HEK293T (cell line): ENCODE measurements around the gene HTRA3.

Source experiments
- CTCF ChIA-PET: fragments of 350-600 bp; formaldehyde crosslinking; extraction: SDS; loops from one replicate; lab custom pipeline; 2021; ENCODE audit warnings: antibody characterized with exemption, inconsistent platforms; lab: Yijun Ruan, JAX
- POLR2A ChIA-PET: fragments of 350-600 bp; formaldehyde crosslinking; extraction: SDS; loops from one replicate; lab custom pipeline; 2020; ENCODE audit warnings: antibody characterized with exemption, inconsistent platforms; lab: Yijun Ruan, JAX
- DNase-seq: peaks from one replicate; pipeline ENCODE4 v3.0.0; 2012; ENCODE audit warnings: mixed read lengths; ENCODE audit errors: extremely low spot score
- ARNT ChIP-seq: fragments of 450-650 bp; IDR thresholded peaks from 2 replicates; pipeline ENCODE4 v1.6.1; 2017; ENCODE audit warnings: mild to moderate bottlenecking
- BHLHE40 ChIP-seq: fragments of 450-650 bp; IDR thresholded peaks from 2 replicates; pipeline ENCODE4 v1.6.1; 2016; ENCODE audit warnings: mild to moderate bottlenecking, moderate library complexity, borderline replicate concordance
- CTBP1 ChIP-seq: fragments of 450-650 bp; IDR thresholded peaks from 2 replicates; pipeline ENCODE4 v1.6.1; 2016; ENCODE audit warnings: borderline replicate concordance
- ELF4 ChIP-seq: fragments of 450-650 bp; IDR thresholded peaks from 2 replicates; pipeline ENCODE4 v1.6.1; 2017; ENCODE audit warnings: antibody characterized with exemption
- FOXA1 ChIP-seq: fragments of 450-650 bp; IDR thresholded peaks from 2 replicates; pipeline ENCODE4 v1.6.1; 2016; ENCODE audit warnings: mild to moderate bottlenecking
- FOXK2 ChIP-seq: fragments of 450-650 bp; IDR thresholded peaks from 2 replicates; pipeline ENCODE4 v1.6.1; 2016; ENCODE audit warnings: mild to moderate bottlenecking
- FOXM1 ChIP-seq: fragments of 450-650 bp; IDR thresholded peaks from 2 replicates; pipeline ENCODE4 v1.6.1; 2017; ENCODE audit warnings: mild to moderate bottlenecking, borderline replicate concordance
- HDGF ChIP-seq: fragments of 450-650 bp; IDR thresholded peaks from 2 replicates; pipeline ENCODE4 v1.6.1; 2017; ENCODE audit warnings: antibody characterized with exemption, borderline replicate concordance
- L3MBTL2 ChIP-seq: fragments of 450-650 bp; conservative IDR thresholded peaks from 2 replicates; pipeline ENCODE4 v1.6.1; 2016; ENCODE audit warnings: mild to moderate bottlenecking
- LEF1 ChIP-seq: fragments of 450-650 bp; IDR thresholded peaks from 2 replicates; pipeline ENCODE4 v1.6.1; 2017; ENCODE audit warnings: mild to moderate bottlenecking, borderline replicate concordance
- NFRKB ChIP-seq: fragments of 450-650 bp; IDR thresholded peaks from 2 replicates; pipeline ENCODE4 v1.6.1; 2016; ENCODE audit warnings: mild to moderate bottlenecking, moderate library complexity
- SP1 ChIP-seq: fragments of 450-650 bp; IDR thresholded peaks from 2 replicates; pipeline ENCODE4 v1.6.1; 2017
- SUZ12 ChIP-seq: fragments of 450-650 bp; IDR thresholded peaks from 2 replicates; pipeline ENCODE4 v1.6.1; 2016; ENCODE audit warnings: mild to moderate bottlenecking
- TARDBP ChIP-seq: fragments of 450-650 bp; IDR thresholded peaks from 2 replicates; pipeline ENCODE4 v1.6.1; 2016
- ZNF384 ChIP-seq: fragments of 450-650 bp; IDR thresholded peaks from 2 replicates; pipeline ENCODE4 v1.6.1; 2016
- TF ChIP-seq, protein P1 (sequence below): fragments of 450-650 bp; IDR thresholded peaks from 2 replicates; pipeline ENCODE4 v1.6.1; 2016

The HTRA3 gene

DNA sequence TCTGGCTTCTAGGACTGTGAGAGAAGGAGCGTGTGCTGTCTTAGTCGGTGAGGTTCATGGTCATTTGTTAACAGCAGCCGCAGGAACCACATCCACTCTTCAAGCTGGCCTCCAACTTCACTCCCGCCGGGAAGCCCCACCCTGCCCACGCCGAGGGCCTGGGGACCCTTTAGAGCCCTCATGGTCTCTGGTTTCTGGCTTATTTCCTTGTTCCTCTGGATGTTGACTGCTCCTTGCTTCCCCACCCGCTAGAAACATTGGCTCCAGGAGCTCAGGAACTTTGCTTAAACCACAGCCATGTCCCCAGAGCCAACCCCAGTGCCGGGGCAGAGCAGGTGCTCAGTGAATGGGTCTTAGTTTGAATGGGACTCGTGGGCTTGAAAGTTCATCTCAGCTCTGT is 40.8 kb downstream of the HTRA3 start:
- POLR2A ChIA-PET: no interaction called here
- CTCF ChIA-PET: no interaction called here
- DNase-seq: no peak
- no peak for TF ChIP-seq ELF4
- no peak for TF ChIP-seq ARNT
- no peak for TF ChIP-seq FOXA1
- TF ChIP-seq CTBP1: no peak
- no peak for TF ChIP-seq FOXM1
- TF ChIP-seq FOXK2: no peak
- TF ChIP-seq BHLHE40: no peak
- no peak for TF ChIP-seq L3MBTL2
- no peak for TF ChIP-seq HDGF
- no peak for TF ChIP-seq TARDBP
- no peak for TF ChIP-seq SUZ12
- TF ChIP-seq, protein P1, sequence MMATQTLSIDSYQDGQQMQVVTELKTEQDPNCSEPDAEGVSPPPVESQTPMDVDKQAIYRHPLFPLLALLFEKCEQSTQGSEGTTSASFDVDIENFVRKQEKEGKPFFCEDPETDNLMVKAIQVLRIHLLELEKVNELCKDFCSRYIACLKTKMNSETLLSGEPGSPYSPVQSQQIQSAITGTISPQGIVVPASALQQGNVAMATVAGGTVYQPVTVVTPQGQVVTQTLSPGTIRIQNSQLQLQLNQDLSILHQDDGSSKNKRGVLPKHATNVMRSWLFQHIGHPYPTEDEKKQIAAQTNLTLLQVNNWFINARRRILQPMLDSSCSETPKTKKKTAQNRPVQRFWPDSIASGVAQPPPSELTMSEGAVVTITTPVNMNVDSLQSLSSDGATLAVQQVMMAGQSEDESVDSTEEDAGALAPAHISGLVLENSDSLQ: no peak
- no peak for TF ChIP-seq SP1
- no peak for TF ChIP-seq ZNF384
- TF ChIP-seq NFRKB: no peak
- TF ChIP-seq LEF1: no peak

DNA sequence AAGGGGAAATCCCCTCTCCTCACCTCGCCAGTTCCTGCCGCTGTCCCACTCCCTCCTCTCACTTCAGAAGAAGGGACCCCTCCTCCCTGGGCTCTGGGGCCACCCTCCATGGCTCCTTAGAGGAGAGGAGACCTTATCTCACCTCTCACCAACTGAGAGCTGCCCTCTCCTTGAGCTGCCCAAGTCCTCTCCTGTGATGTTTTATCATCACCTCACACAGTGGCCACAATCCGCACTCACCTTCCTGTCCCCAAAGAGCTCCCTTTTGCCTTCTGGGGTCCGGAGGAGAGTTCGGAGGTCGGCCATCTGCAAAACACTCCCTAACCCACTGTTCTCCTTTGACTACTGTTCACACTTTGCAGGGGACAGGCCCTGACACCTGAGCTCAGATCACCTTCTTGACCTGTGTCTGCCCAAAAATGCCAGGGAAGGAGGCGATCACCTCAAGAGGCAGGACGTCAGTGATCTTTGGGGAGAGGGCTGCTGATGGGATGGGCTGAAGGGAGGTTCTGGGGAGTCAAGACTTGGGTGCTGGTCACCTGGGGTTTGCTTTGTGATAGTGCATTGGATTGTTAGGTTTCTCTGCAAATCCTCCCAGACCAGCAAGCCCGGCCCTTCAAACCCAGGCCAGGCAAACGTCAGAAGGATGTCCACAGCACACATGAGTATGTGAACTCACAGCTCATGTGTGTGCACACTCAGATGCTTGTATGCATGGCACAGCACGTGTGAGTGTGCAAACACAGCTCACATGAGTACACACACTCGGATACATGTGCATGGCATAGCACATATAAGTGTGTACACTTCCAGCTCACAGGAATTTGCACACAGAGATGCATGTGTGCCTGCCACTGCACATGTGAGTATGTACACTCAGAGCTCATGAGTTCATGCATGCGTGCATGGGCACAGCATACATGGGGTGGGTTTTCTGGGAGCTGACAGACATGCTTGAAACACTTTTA is 41.8 kb downstream of the HTRA3 start:
- TF ChIP-seq BHLHE40: no peak
- no peak for TF ChIP-seq TARDBP
- no peak for TF ChIP-seq FOXM1
- TF ChIP-seq SP1: no peak
- no peak for TF ChIP-seq ARNT
- TF ChIP-seq L3MBTL2: no peak
- no peak for TF ChIP-seq CTBP1
- TF ChIP-seq FOXK2: no peak
- no peak for TF ChIP-seq FOXA1
- no peak for TF ChIP-seq ZNF384
- TF ChIP-seq HDGF: no peak
- TF ChIP-seq LEF1: no peak
- TF ChIP-seq SUZ12: no peak
- TF ChIP-seq ELF4: no peak
- TF ChIP-seq NFRKB: no peak
- TF ChIP-seq, protein P1: no peak
- POLR2A ChIA-PET: no interaction called here
- CTCF ChIA-PET: interaction anchor here (0.7 kb wide), 1 partner anchor 95 kb away, joined by 4 read pairs; no protein-coding TSS in a partner anchor
- DNase-seq: no peak

DNA sequence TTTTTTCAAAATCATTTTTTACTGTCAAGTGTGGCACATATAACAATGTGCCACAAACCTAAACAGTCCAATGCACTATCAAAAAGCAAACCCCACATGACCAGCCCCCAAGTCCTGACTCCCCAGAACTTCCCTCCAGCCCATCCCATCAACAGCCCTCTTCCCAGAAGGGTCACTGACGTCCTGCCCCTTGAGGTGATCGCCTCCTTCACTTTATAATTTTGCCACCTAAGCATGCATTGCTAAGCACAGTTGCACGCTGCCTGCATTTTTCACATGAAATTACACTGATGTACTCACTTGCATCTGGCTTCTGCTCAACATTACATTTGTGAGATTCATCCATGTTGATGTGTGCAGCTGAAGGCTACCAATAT is 42.5 kb downstream of the HTRA3 start:
- no peak for DNase-seq
- POLR2A ChIA-PET: no interaction called here
- TF ChIP-seq HDGF (no peak), L3MBTL2 (no peak), ELF4 (no peak), ARNT (no peak), TARDBP (no peak), SP1 (no peak), NFRKB (no peak), CTBP1 (no peak), BHLHE40 (no peak), FOXM1 (no peak), ZNF384 (no peak), SUZ12 (no peak), FOXK2 (no peak), FOXA1 (no peak), LEF1 (no peak)
- TF ChIP-seq, protein P1: no peak
- CTCF ChIA-PET: no interaction called here

DNA sequence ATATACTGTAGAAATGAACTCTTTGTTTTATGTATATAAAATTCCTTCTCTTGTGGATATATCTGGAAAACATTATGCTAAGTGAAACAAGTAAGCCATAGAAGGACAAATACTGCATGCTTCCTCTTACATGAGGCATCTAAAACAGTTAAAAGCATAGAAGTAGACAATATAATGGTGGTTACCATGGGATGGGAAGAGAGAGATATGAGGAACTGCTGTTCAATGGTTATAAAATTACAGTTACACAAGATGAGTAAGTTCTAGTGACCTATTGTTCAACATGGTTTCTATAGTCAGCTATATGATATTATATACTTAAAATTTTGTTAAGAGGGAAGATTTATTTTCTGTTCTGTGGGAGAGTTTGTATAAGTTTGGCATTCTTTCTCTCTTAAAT is 43.4 kb downstream of the HTRA3 start:
- ChIA-PET CTCF (no interaction called here), POLR2A (no interaction called here)
- no peak for DNase-seq
- TF ChIP-seq HDGF (no peak), CTBP1 (no peak), FOXM1 (no peak), L3MBTL2 (no peak), LEF1 (no peak), BHLHE40 (no peak), TARDBP (no peak), ELF4 (no peak), FOXA1 (no peak), SUZ12 (no peak), SP1 (no peak), ZNF384 (no peak)

DNA sequence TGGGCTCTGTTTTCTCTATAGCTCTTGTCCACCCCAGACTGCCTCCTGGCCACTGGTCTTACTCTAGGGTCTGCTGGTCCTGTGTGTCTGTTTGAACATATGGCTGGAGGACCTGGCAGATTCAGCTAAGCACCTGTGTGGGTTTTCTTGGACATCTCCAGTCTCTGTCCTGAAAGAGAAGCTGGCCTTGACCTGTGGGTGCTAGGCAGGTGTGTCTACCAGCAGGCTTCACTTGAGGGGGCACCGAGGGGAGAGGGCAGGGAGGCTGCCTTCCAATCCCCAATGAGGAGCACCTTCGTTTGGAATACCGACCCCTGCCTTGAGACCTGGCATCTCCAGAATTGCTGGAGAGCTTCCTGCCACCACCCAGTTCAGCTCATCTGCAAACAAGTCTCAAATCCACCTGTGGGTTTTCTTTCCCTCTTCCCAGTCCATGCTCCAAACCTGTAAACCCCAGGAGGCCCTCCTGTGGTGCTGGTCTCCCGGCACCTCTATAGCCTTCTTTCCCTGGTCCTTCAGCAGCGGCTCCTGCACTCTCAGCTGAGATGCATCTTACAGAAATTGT is 45.2 kb downstream of the HTRA3 start:
- CTCF ChIA-PET: no interaction called here
- DNase-seq: no peak
- no peak for TF ChIP-seq SUZ12
- TF ChIP-seq FOXK2: no peak
- TF ChIP-seq BHLHE40: no peak
- TF ChIP-seq SP1: no peak
- TF ChIP-seq ARNT: no peak
- TF ChIP-seq L3MBTL2: no peak
- TF ChIP-seq ZNF384: no peak
- TF ChIP-seq, protein P1: no peak
- TF ChIP-seq CTBP1: no peak
- no peak for TF ChIP-seq NFRKB
- TF ChIP-seq FOXM1: no peak
- no peak for TF ChIP-seq LEF1
- TF ChIP-seq TARDBP: no peak
- POLR2A ChIA-PET: interaction anchor here (1.4 kb wide), 1 partner anchor 45 kb away, joined by 3 read pairs; the partner anchor contains the start of gene HTRA3
